VCaP (cell line): ENCODE measurements around the gene PIGL.

Experiments used
- H3K27ac ChIP-seq: fragments of 450-650 bp; 2 replicates; pipeline ENCODE4 v1.5.1; 2017
- CTCF ChIP-seq: fragments of 450-650 bp; conservative IDR thresholded peaks from 2 replicates; pipeline ENCODE4 v1.5.1; 2017; ENCODE audit warnings: mild to moderate bottlenecking, moderate library complexity

Gene PIGL

GRCh38 chr17:16281351-16281750 lies 64.3 kb downstream of the PIGL start:
- TF ChIP-seq CTCF, result no peak
- no peak overlapping the region for H3K27ac ChIP-seq

GRCh38 chr17:16282522-16282921 lies 65.5 kb downstream of the PIGL start:
- TF ChIP-seq CTCF, result no peak
- H3K27ac ChIP-seq, result no peak overlapping the region

GRCh38 chr17:16283705-16284104 lies 66.7 kb downstream of the PIGL start:
- TF ChIP-seq CTCF, result no peak
- no peak overlapping the region for H3K27ac ChIP-seq

GRCh38 chr17:16285646-16286008 lies 68.6 kb downstream of the PIGL start:
- no peak overlapping the region for H3K27ac ChIP-seq
- TF ChIP-seq CTCF, result no peak

GRCh38 chr17:16286009-16286946 lies 69.3 kb downstream of the PIGL start:
- no peak overlapping the region for H3K27ac ChIP-seq
- TF ChIP-seq CTCF, result no peak

GRCh38 chr17:16286947-16287562 lies 70.0 kb downstream of the PIGL start:
- TF ChIP-seq CTCF, result no peak
- no peak overlapping the region for H3K27ac ChIP-seq

GRCh38 chr17:16287563-16288027 lies 70.6 kb downstream of the PIGL start:
- TF ChIP-seq CTCF, result no peak
- H3K27ac ChIP-seq, result no peak overlapping the region
